ENCODE data around the gene MYO15B.

- TF ChIP-seq SMARCE1 (IDR thresholded peaks at IDR 0.05; ENCODE audit: borderline replicate concordance) = no peak
- TF ChIP-seq, protein P1, sequence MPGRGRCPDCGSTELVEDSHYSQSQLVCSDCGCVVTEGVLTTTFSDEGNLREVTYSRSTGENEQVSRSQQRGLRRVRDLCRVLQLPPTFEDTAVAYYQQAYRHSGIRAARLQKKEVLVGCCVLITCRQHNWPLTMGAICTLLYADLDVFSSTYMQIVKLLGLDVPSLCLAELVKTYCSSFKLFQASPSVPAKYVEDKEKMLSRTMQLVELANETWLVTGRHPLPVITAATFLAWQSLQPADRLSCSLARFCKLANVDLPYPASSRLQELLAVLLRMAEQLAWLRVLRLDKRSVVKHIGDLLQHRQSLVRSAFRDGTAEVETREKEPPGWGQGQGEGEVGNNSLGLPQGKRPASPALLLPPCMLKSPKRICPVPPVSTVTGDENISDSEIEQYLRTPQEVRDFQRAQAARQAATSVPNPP (CRISPR knock-in tag; IDR thresholded peaks at IDR 0.05) = no peak
- TF ChIP-seq, protein P2, sequence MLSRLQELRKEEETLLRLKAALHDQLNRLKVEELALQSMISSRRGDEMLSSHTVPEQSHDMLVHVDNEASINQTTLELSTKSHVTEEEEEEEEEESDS (CRISPR knock-in tag; IDR thresholded peaks at IDR 0.05; ENCODE audit: borderline replicate concordance) = no peak
- no peak for TF ChIP-seq NFE2L2 (IDR thresholded peaks at IDR 0.05; ENCODE audit: low read length)
- TF ChIP-seq, protein P3, sequence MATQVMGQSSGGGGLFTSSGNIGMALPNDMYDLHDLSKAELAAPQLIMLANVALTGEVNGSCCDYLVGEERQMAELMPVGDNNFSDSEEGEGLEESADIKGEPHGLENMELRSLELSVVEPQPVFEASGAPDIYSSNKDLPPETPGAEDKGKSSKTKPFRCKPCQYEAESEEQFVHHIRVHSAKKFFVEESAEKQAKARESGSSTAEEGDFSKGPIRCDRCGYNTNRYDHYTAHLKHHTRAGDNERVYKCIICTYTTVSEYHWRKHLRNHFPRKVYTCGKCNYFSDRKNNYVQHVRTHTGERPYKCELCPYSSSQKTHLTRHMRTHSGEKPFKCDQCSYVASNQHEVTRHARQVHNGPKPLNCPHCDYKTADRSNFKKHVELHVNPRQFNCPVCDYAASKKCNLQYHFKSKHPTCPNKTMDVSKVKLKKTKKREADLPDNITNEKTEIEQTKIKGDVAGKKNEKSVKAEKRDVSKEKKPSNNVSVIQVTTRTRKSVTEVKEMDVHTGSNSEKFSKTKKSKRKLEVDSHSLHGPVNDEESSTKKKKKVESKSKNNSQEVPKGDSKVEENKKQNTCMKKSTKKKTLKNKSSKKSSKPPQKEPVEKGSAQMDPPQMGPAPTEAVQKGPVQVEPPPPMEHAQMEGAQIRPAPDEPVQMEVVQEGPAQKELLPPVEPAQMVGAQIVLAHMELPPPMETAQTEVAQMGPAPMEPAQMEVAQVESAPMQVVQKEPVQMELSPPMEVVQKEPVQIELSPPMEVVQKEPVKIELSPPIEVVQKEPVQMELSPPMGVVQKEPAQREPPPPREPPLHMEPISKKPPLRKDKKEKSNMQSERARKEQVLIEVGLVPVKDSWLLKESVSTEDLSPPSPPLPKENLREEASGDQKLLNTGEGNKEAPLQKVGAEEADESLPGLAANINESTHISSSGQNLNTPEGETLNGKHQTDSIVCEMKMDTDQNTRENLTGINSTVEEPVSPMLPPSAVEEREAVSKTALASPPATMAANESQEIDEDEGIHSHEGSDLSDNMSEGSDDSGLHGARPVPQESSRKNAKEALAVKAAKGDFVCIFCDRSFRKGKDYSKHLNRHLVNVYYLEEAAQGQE (IDR thresholded peaks at IDR 0.05; ENCODE audit: borderline replicate concordance in 1 of 2, low read depth in 1 of 2, low read length in 2 of 2) = no peak
- TF ChIP-seq ZHX1 (CRISPR knock-in tag; IDR thresholded peaks at IDR 0.05; ENCODE audit: low read depth) = no peak
- TF ChIP-seq ATF2 (CRISPR knock-in tag; IDR thresholded peaks at IDR 0.05) = no peak
- no peak for TF ChIP-seq FOXA3 (CRISPR knock-in tag; IDR thresholded peaks at IDR 0.05)
- TF ChIP-seq, protein P4, sequence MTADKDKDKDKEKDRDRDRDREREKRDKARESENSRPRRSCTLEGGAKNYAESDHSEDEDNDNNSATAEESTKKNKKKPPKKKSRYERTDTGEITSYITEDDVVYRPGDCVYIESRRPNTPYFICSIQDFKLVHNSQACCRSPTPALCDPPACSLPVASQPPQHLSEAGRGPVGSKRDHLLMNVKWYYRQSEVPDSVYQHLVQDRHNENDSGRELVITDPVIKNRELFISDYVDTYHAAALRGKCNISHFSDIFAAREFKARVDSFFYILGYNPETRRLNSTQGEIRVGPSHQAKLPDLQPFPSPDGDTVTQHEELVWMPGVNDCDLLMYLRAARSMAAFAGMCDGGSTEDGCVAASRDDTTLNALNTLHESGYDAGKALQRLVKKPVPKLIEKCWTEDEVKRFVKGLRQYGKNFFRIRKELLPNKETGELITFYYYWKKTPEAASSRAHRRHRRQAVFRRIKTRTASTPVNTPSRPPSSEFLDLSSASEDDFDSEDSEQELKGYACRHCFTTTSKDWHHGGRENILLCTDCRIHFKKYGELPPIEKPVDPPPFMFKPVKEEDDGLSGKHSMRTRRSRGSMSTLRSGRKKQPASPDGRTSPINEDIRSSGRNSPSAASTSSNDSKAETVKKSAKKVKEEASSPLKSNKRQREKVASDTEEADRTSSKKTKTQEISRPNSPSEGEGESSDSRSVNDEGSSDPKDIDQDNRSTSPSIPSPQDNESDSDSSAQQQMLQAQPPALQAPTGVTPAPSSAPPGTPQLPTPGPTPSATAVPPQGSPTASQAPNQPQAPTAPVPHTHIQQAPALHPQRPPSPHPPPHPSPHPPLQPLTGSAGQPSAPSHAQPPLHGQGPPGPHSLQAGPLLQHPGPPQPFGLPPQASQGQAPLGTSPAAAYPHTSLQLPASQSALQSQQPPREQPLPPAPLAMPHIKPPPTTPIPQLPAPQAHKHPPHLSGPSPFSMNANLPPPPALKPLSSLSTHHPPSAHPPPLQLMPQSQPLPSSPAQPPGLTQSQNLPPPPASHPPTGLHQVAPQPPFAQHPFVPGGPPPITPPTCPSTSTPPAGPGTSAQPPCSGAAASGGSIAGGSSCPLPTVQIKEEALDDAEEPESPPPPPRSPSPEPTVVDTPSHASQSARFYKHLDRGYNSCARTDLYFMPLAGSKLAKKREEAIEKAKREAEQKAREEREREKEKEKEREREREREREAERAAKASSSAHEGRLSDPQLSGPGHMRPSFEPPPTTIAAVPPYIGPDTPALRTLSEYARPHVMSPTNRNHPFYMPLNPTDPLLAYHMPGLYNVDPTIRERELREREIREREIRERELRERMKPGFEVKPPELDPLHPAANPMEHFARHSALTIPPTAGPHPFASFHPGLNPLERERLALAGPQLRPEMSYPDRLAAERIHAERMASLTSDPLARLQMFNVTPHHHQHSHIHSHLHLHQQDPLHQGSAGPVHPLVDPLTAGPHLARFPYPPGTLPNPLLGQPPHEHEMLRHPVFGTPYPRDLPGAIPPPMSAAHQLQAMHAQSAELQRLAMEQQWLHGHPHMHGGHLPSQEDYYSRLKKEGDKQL (CRISPR knock-in tag; IDR thresholded peaks at IDR 0.05; ENCODE audit: low read depth) = no peak
- no peak for TF ChIP-seq HCFC1 (IDR thresholded peaks at IDR 0.05; ENCODE audit: low read depth, low read length)
- no peak for TF ChIP-seq ZNF180 (CRISPR knock-in tag; IDR thresholded peaks at IDR 0.05; ENCODE audit: borderline replicate concordance, low read depth)
- TF ChIP-seq, protein P5, sequence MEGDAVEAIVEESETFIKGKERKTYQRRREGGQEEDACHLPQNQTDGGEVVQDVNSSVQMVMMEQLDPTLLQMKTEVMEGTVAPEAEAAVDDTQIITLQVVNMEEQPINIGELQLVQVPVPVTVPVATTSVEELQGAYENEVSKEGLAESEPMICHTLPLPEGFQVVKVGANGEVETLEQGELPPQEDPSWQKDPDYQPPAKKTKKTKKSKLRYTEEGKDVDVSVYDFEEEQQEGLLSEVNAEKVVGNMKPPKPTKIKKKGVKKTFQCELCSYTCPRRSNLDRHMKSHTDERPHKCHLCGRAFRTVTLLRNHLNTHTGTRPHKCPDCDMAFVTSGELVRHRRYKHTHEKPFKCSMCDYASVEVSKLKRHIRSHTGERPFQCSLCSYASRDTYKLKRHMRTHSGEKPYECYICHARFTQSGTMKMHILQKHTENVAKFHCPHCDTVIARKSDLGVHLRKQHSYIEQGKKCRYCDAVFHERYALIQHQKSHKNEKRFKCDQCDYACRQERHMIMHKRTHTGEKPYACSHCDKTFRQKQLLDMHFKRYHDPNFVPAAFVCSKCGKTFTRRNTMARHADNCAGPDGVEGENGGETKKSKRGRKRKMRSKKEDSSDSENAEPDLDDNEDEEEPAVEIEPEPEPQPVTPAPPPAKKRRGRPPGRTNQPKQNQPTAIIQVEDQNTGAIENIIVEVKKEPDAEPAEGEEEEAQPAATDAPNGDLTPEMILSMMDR (CRISPR knock-in tag; IDR thresholded peaks at IDR 0.05) = no peak
- TF ChIP-seq NCOR1 (IDR thresholded peaks at IDR 0.05; ENCODE audit: borderline replicate concordance, low read length) = no peak
These were observed 16.8 kb upstream of the MYO15B start for GRCh38 chr17:75570772-75571171.

Measured in HepG2 (cell line).